Mesendoderm (in vitro differentiated cells): ENCODE data around the gene GDE1.
"Not testable (repeated sequence)": the region's sequence is repeated elsewhere in the genome, so short reads cannot be mapped to it uniquely, and the experiment has no call there.

Experiments
- DNase-seq: peaks from one replicate; pipeline ENCODE4 v3.0.0; 2013
- H2AK5ac ChIP-seq: 2 replicates; pipeline ENCODE4 v1.6.1; 2013; ENCODE audit warnings: low read length, inconsistent platforms
- H2BK120ac ChIP-seq: 2 replicates; pipeline ENCODE4 v1.6.1; 2013; ENCODE audit warnings: low read depth, mild to moderate bottlenecking, low read length, moderate library complexity, mixed read lengths
- H2BK15ac ChIP-seq: replicated peaks from 2 replicates; pipeline ENCODE4 v1.6.1; 2013; ENCODE audit warnings: low read depth, mild to moderate bottlenecking, moderate library complexity
- H2BK5ac ChIP-seq: 2 replicates; pipeline ENCODE4 v1.6.1; 2013; ENCODE audit warnings: low read length, inconsistent platforms
- H3K18ac ChIP-seq: 2 replicates; pipeline ENCODE4 v1.6.1; 2013; ENCODE audit warnings: mild to moderate bottlenecking, low read length, mixed read lengths
- H3K23ac ChIP-seq: one replicate; pipeline ENCODE4 v1.6.1; 2013; ENCODE audit warnings: low read length
- H3K27ac ChIP-seq: 2 replicates; pipeline ENCODE4 v1.5.1; 2013; ENCODE audit warnings: low read depth, mild to moderate bottlenecking, inconsistent platforms, low read length, moderate library complexity
- H3K27me3 ChIP-seq: 2 replicates; pipeline ENCODE4 v1.6.1; 2013; ENCODE audit warnings: low read length, control low read depth, mild to moderate bottlenecking, inconsistent platforms; ENCODE audit not compliant: insufficient read depth, poor library complexity
- H3K36me3 ChIP-seq: 2 replicates; pipeline ENCODE4 v1.6.1; 2013; ENCODE audit warnings: low read length, inconsistent platforms; ENCODE audit not compliant: control insufficient read depth, insufficient read depth
- H3K4ac ChIP-seq: one replicate; pipeline ENCODE4 v1.6.1; 2013; ENCODE audit warnings: low read depth, mild to moderate bottlenecking, low read length, moderate library complexity
- H3K4me1 ChIP-seq: 2 replicates; pipeline ENCODE4 v1.6.1; 2013; ENCODE audit warnings: low read depth, low read length, inconsistent platforms; ENCODE audit not compliant: control insufficient read depth
- H3K4me2 ChIP-seq: 2 replicates; pipeline ENCODE4 v1.6.1; 2013; ENCODE audit warnings: low read length
- H3K4me3 ChIP-seq: 2 replicates; pipeline ENCODE4 v1.5.1; 2013; ENCODE audit warnings: mild to moderate bottlenecking, low read length
- H3K56ac ChIP-seq: one replicate; pipeline ENCODE4 v1.6.1; 2013; ENCODE audit warnings: low read length
- H3K79me1 ChIP-seq: 2 replicates; pipeline ENCODE4 v1.6.1; 2013; ENCODE audit warnings: low read length, inconsistent platforms
- H3K79me2 ChIP-seq: 2 replicates; pipeline ENCODE4 v1.6.1; 2013; ENCODE audit warnings: mild to moderate bottlenecking, low read length; ENCODE audit not compliant: control insufficient read depth, insufficient read depth
- H3K9ac ChIP-seq: 2 replicates; pipeline ENCODE4 v1.6.1; 2013; ENCODE audit warnings: low read length, inconsistent platforms
- H4K5ac ChIP-seq: one replicate; pipeline ENCODE4 v1.6.1; 2013; ENCODE audit warnings: low read length
- H4K8ac ChIP-seq: one replicate; pipeline ENCODE4 v1.6.1; 2013; ENCODE audit warnings: low read depth, mild to moderate bottlenecking, control low read depth, low read length, moderate library complexity
- WGBS: extraction: QIAGEN DNeasy Blood & Tissue Kit; methylation state at CpG from one replicate; pipeline ENCODE4 v1.1.7; 2013; ENCODE audit warnings: low lambda C conversion rate, missing lambda C conversion rate; ENCODE audit not compliant: insufficient coverage; ENCODE audit errors: extremely low coverage; 5-methylcytosine and 5-hydroxymethylcytosine counted together

The GDE1 gene

GRCh38 chr16:19543278-19543996, 21.5 kb upstream of the GDE1 start:
- H3K23ac ChIP-seq, H2AK5ac ChIP-seq, H3K56ac ChIP-seq, H3K9ac ChIP-seq, H2BK120ac ChIP-seq, H3K18ac ChIP-seq, H3K4me1 ChIP-seq, H4K5ac ChIP-seq, H3K79me1 ChIP-seq, H3K4ac ChIP-seq, H3K4me2 ChIP-seq, H3K27me3 ChIP-seq, DNase-seq, H2BK15ac ChIP-seq, H3K4me3 ChIP-seq, H3K36me3 ChIP-seq, H3K27ac ChIP-seq, H2BK5ac ChIP-seq, H4K8ac ChIP-seq, H3K79me2 ChIP-seq: not testable (repeated sequence)
- WGBS = no CpG with 5 or more reads among the region's 10 CpGs

- no peaks in the 10 kb centered on the region for H3K36me3 ChIP-seq
- no peak for DNase-seq
These were observed 20.4 kb upstream of the GDE1 start for GRCh38 chr16:19542138-19542821.

GRCh38 chr16:19540241-19540970, 18.5 kb upstream of the GDE1 start:
- Histone ChIP-seq H3K23ac (no peak overlapping the region), H3K27me3 (no peaks in the 10 kb centered on the region), H2BK5ac (no peak overlapping the region), H4K5ac (no peak overlapping the region), H3K79me1 (no peaks in the 10 kb centered on the region), H4K8ac (no peak overlapping the region), H3K27ac (no peak overlapping the region), H2AK5ac (no peak overlapping the region), H3K36me3 (no peaks in the 10 kb centered on the region), H3K4me1 (no peaks in the 10 kb centered on the region), H2BK120ac (no peak overlapping the region), H3K4me3 (no peak overlapping the region), H3K4me2 (no peak overlapping the region), H3K4ac (no peak overlapping the region), H3K56ac (no peak overlapping the region), H2BK15ac (no peak overlapping the region), H3K18ac (no peak overlapping the region), H3K79me2 (no peaks in the 10 kb centered on the region), H3K9ac (no peak overlapping the region)
- WGBS = 100% methylated on average over 2 of the region's 6 CpGs
- DNase-seq = no peak

More at GRCh38 chr16:19542138-19542821, 20.4 kb upstream of the GDE1 start:
- Histone ChIP-seq H3K18ac (no peak overlapping the region), H3K23ac (no peak overlapping the region), H2BK5ac (no peak overlapping the region), H2BK120ac (no peak overlapping the region), H3K4me1 (no peaks in the 10 kb centered on the region), H3K27ac (no peak overlapping the region), H3K27me3 (no peaks in the 10 kb centered on the region), H3K9ac (no peak overlapping the region), H3K79me2 (no peaks in the 10 kb centered on the region), H3K4ac (no peak overlapping the region), H4K5ac (no peak overlapping the region), H3K79me1 (no peaks in the 10 kb centered on the region), H4K8ac (no peak overlapping the region), H2BK15ac (no peak overlapping the region), H2AK5ac (no peak overlapping the region), H3K56ac (no peak overlapping the region), H3K4me2 (no peak overlapping the region), H3K4me3 (no peak overlapping the region)
- WGBS = no CpG with 5 or more reads among the region's 3 CpGs

- Histone ChIP-seq H3K27ac (no peak overlapping the region), H3K4me3 (no peak overlapping the region), H3K27me3 (no peaks in the 10 kb centered on the region), H3K18ac (no peak overlapping the region), H3K56ac (no peak overlapping the region), H2BK5ac (no peak overlapping the region), H3K79me2 (no peaks in the 10 kb centered on the region), H3K9ac (no peak overlapping the region), H4K5ac (no peak overlapping the region), H3K23ac (no peak overlapping the region), H3K4me1 (no peaks in the 10 kb centered on the region), H3K79me1 (no peaks in the 10 kb centered on the region), H2BK15ac (no peak overlapping the region), H3K4me2 (no peak overlapping the region), H3K36me3 (no peaks in the 10 kb centered on the region), H4K8ac (no peak overlapping the region), H2BK120ac (no peak overlapping the region), H3K4ac (no peak overlapping the region), H2AK5ac (no peak overlapping the region)
- no CpG with 5 or more reads among the region's 1 CpG for WGBS
- no peak for DNase-seq
These were observed 10.7 kb upstream of the GDE1 start for GRCh38 chr16:19532601-19533000.

GRCh38 chr16:19528666-19529065, 6.8 kb upstream of the GDE1 start:
- H3K27me3 ChIP-seq = no peaks in the 10 kb centered on the region
- peaks cover 3% of the 10 kb centered on the region for H3K79me2 ChIP-seq
- DNase-seq = peak; percentile 48
- H3K9ac ChIP-seq = no peak overlapping the region
- H3K79me1 ChIP-seq = peaks cover 3% of the 10 kb centered on the region
- no peak overlapping the region for H2AK5ac ChIP-seq
- no peak overlapping the region for H2BK5ac ChIP-seq
- no peak overlapping the region for H3K18ac ChIP-seq
- peaks cover 4% of the 10 kb centered on the region for H3K4me1 ChIP-seq
- no peak overlapping the region for H3K4me3 ChIP-seq
- no peak overlapping the region for H3K56ac ChIP-seq
- H3K4ac ChIP-seq = no peak overlapping the region
- WGBS = no CpG with 5 or more reads among the region's 3 CpGs
- H3K36me3 ChIP-seq = no peaks in the 10 kb centered on the region
- no peak overlapping the region for H3K4me2 ChIP-seq
- H3K27ac ChIP-seq = no peak overlapping the region
- no peak overlapping the region for H3K23ac ChIP-seq
- no peak overlapping the region for H2BK120ac ChIP-seq
- H2BK15ac ChIP-seq = no peak overlapping the region
- H4K8ac ChIP-seq = no peak overlapping the region
- H4K5ac ChIP-seq = no peak overlapping the region
